SIG-M5 (cell line): ENCODE results near the gene PIGR.

ENCODE experiments used
- DNase-seq: peaks from one replicate; lab custom pipeline; 2025; lab: John Stamatoyannopoulos, UW

The PIGR gene

GRCh38 chr1:206960676-206961386 lies 14.6 kb upstream of the PIGR start:
- DNase-seq: no peak

DNA sequence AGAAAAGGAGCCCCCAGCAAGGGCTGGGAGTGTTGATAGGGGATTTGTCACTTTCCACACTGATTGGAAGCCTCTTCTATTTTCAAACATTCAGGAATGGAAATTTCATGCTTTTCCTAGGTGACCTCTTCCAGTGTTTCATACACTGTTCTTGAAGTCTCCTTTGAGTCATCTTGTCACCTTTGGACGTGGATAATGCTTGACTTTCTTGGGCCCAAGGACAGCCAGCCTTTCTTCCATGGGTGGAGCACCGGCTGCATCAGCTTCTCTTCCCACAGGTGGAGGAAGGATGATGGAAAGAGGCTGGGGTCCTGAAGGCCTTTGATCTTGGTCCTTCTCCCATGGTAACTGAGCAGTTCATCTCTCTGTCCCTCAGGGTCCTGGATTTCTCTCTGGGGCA lies 11.9 kb upstream of the PIGR start:
- DNase-seq: no peak

GRCh38 chr1:206957639-206958038 lies 11.4 kb upstream of the PIGR start:
- DNase-seq: no peak

DNA sequence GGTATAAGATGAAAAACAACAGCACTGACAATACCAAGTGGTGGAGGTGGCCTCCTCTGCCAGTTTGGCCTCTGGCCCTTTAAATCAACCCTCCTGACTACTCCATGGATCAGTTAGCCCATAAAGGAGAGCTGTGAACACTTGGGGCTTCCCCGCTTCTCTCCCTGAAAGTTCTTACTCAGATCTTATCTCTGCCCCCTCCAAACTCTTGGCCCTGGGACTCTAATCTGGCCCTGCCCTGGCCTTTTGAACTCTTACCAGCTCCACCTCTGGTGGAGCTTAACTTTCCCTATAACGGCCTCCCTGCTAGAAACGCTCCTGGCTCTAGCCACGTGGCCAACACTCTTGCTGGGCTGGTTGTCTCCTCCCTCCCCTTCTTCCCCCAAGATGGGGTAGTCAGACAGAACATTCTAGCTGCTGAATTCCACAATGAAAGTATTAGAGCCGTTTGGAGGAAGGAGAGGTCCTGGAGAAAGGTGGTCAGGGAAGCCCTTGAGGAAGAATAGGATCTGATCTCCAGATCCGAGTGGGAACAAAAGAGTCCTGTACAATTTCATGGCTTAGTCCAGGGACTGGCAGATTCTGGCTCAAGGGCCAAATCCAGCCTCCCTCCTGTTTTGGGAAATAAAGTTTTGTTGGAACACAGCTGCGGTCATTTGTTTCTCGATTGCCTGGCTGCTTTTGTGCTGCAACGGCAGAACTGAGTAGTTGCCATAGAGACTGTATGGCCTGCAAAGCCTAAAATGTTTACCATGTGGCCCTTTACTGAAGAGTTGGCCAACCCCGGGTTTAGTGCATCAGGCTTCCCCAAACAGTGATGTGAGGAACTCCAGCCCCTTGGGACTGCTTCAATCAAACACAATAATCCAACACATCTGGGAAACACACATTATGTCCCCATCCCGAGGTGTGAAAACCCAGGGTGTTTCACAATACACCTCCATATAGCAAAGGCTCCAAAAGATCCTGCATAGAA lies 9.5 kb upstream of the PIGR start:
- DNase-seq: no peak

DNA sequence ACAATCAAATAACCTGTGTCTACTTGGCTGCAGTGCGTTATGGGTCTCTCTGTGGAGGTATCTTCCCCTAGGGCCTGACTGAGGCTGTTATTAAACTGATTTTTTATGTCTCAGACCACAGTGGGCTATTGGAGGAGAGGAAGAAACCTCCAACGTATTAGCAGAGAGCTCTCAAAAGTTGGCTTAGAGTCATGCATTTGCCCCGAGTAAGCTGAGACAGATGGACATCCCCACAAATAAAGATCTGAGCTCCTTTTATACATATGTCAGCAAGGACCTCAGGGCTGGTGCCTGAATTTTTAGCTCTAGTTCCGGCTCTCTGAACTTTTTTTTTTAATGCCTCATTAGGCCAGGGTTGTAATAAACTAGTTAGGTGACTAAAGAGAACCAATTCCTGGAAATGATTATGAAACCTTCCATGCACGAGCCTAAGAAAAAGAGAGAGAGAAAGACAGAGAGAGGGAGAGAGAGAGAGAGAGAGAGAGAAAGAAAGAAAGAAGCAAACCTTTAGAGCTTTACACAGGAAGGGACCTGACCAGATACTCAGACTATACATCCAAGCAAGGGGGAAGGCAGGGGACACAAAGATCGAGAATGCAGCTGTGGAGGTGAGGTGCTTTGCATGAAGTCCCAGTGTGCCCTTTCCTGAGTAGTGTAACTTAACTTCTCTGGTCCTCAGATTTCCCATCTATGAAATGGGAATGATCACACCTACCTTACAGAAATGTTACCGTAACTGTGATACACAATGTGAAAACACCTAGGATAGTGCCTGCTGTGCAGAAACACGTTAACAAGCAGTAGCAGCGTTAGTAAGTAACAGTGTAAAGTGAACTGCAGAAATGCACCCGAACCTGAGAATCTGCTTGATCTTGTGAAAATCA lies 8.4 kb upstream of the PIGR start:
- DNase-seq: no peak

DNA sequence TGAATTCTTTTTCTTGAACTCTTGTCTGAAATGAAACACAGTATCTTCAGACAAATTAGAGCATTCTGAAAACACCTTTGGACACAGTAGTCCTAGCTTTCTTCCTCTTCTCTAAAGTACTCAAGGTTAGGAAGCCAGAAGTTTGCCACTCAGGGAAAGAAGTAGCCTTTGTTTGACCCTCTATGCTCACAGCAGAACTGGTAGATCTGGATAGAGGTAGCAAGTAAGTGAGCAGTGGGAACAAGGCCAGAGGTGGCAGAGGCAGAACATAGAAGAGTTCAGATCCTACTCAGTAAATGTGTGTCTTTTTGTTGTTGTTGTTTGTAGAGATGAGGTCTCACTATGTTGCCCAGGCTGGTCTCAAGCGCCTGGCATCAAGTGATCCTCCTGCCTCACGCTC lies 7.4 kb upstream of the PIGR start:
- no peak for DNase-seq

GRCh38 chr1:206953126-206953525 lies 6.9 kb upstream of the PIGR start:
- no peak for DNase-seq

DNA sequence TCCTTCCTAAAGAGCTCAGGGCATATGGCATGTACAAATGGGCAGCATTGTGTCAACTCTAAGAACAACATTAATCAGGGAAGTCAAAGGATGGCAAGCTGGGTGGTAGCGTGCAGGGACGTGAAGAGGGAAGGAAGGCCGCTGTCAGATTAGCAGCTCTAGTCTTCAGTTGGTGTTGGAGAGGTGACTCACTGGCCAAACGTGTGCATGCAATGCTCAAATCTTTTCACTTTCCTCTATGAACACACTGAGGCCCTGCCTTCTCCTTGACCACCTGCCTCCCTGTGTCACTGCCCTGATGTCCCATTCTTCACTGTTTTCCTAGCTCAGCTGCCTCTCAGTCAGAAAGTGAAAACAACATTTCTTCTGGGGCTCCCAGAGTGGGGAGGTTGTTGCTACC lies 5.9 kb upstream of the PIGR start:
- no peak for DNase-seq

DNA sequence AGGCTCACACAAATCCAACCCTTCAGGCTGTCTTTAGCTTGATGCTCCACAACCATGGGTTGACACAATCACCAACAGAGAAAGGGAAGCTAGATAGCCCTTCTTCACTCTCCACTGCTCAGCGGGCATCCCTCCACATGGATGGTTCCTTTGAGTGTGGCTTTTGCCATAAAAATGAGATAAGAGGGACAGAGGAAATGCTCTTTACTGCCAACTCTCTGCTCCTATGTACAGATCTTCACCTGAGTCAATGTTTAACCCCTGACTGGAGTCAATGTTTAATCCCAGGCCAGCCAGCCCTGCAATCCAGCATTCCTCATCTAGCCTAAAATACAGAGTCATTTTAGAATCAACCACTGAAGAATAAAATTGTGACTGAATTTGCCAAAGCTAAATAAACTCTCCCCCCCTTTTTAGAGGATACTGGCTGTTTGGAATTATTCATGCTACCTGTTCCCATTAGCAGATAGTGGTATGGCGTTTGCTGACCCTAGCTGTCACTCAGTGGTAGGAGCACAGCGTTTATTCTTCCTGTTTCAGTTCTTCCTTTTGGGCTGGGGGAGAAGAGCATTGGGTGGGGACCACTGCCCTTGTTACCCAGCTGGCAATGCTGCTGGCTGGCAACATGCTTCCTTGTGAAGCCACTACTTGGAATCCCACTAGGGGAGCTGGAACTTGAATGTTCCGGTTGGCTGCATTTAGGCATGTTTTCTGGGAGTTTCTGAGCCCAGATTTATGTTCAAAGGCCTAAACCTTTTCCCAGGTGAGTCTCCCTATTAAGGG lies 5.2 kb upstream of the PIGR start:
- no peak for DNase-seq

DNA sequence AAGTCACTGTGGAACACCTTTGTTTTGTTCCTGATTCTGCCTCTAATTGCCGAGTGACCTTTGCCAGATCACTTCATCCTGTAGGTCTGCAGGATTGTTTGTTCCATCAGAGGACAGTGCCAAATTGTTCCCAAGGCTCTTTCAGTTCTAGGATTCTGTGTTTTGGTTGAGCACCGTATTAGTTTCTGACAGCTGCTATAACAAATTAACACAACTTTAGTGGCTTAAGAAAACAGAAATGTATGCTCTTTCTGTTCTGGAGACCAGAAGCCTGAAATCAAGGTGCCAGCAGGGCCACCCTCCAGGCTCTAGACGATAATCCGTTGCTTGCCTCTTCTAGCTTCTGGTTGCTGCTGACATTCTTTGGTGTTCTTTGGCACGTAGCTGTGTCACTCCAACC lies 3.4 kb upstream of the PIGR start:
- DNase-seq: no peak

GRCh38 chr1:206949208-206949607 lies 2.9 kb upstream of the PIGR start:
- no peak for DNase-seq

DNA sequence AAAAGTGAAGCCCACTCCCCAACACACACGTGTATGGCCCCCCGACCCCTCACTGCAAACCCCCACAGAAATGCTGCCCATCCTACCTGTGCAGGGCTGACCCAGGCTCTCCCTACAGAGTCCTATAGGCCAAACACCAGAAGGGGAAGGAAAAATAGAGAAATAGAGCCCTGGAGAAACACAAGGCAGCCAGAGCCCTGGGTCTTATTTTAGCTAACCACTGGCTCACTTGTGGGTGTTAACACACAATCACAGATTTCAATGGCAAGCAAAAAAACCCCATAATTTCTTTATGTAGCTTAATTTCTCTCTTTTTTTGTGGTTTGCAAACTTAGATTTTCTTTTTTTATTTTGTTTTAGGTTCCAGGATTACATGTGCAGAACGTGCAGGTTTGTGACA lies 989 bp upstream of the PIGR start:
- no peak for DNase-seq

- no peak for DNase-seq
These were observed 487 bp downstream of the PIGR start for GRCh38 chr1:206945779-206946178.

GRCh38 chr1:206944703-206945102 lies 1.6 kb downstream of the PIGR start:
- no peak for DNase-seq

DNA sequence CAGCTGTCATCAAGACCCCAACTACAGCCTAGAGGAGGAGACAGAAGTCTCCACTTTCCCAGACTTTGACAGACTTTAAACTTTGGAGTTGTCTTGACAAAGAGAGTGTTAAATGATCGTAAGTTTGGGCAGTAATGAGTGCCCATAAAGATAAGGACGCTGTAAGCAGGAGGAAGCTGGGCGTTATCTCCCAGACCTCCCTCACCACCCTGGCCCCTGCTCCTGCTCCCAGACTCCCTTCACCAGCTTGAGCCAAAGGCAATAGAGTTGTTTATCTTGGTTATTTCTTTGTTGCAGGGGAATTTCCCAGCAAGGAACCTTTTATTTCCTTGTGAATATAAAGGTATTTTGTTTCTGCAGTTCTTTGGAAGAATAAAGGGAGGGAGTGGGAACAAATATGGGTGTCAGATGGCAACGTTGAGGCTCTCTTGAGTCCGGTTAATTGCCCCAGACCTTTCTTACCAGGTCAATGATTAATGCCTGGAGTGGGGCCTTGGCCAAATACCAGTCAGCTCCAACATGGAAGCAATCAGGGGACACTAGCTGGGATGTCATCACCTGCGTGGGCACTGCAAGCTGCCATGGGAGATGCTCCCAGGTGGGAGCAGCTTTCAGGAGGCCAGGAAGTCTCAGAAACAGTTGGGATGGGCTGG lies 4.4 kb downstream of the PIGR start:
- no peak for DNase-seq

DNA sequence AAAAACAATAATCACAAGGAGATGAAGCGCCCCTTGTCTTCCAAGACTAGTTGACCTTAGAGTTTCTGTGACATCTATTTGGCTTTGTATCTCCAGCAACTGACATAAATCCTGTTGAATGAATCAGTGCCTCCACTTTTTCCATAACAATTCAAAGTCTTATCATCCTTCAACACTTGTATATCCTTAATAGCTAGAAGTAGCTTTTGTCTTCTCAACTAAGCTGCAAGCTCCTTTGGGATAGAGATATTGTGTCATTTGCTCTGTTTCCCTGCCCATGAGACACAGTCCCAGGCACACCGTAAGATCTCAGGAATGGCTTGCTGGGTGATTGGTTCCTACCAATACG lies 5.7 kb downstream of the PIGR start:
- DNase-seq: no peak

DNA sequence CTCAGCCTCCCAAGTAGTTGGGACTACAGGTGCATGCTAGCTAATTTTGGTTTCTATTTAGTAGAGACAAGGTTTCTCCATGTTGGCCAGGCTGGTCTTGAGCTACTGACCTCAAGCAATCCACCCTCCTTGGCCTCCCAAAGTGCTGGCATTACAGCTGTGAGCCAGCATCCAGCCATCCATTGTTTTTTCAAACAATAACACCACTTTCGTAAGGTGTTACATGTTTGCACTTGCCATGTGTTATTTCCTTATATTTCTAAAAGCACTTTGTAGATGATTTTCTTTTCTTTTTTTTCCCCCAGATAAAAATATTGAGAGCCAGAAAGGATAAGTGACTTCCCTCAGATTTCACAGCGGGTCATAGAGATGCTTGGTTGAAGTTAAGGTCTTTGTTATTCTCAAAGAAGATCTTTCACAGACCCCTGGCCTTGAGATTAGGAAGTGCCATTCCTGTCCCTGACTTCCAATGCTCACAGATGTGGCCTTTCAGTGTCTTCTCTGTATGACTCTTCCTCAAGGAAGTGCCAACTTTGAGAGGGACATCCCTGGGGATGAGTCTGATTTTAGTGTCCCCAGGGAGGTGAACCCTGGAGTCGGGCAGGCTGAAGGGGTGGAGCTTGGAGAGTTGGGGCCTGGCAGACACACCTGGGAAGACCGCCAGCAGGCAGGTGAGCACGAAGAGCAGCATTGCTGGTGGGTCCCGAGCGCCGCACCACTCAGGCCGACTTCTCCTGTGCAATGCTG lies 6.3 kb downstream of the PIGR start:
- no peak for DNase-seq

DNA sequence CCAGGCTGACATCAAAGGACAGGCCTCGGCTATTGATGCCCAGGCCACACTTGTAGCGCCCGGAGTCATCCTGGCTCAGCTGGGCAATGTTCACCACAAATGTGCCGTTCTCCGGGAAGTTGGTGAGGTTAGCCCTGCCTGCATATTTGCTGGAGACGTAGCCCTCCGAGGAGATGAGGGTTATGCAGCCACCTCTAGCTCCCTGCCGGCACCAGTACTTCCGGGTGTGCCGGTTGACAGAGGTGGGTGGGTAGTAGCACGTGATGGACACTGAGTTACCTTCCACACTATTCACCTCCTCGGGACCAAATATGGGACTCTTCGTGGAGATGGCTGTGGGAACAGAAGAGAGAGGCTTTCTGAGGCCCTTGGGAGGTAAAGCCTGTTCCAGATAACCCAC lies 7.1 kb downstream of the PIGR start:
- DNase-seq: no peak

DNA sequence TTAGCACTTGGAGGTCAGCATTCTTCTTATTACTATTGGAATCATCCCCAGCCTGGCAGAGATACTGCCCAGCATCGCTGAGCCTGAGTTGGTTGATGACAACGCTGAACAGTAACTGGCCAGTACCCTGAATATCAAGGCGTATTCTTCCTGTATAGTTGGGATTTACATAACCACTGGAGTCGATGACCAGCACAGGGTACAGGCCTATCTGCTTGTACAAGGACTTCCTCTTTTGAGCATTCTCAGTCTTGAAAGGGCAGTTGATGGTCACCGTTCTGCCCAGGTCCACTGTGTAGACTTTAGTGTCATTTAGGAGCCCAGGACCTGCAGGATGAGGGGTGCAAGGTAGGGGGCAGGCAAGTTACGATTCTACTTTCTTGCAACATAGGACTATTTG lies 8.8 kb downstream of the PIGR start:
- DNase-seq: no peak

GRCh38 chr1:206935491-206936067 lies 10.7 kb downstream of the PIGR start:
- no peak for DNase-seq
